Measurements from ENCODE around the gene FBXW5.

DNA sequence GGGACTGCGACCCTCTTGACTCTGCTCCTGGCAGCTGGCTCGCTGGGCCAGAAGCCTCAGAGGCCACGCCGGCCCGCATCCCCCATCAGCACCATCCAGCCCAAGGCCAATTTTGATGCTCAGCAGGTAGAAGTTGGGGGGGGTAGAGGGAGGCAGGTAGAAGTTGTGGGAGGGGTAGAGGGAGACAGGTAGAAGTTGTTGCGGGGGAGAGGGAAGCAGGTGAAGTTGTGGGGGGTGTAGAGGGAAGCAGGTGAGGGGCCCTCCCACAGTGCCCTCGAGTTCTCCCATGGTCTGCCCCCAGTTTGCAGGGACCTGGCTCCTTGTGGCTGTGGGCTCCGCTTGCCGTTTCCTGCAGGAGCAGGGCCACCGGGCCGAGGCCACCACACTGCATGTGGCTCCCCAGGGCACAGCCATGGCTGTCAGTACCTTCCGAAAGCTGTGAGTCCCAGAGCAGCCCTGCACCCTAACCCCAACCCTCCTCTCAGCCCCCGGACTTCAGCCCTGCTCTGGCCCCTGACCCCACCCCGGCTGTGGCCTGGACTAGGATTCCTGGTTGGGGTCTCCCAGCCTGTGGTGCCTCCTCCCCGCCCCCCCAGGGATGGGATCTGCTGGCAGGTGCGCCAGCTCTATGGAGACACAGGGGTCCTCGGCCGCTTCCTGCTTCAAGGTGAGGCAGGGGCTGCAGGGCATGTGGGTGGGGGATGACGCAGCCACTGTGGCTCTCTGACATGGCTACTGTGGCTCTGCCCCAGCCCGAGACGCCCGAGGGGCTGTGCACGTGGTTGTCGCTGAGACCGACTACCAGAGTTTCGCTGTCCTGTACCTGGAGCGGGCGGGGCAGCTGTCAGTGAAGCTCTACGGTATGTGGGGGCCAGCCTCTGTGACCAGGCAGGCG is 1.0 kb upstream of the FBXW5 start:
- TF ChIP-seq, protein P1, sequence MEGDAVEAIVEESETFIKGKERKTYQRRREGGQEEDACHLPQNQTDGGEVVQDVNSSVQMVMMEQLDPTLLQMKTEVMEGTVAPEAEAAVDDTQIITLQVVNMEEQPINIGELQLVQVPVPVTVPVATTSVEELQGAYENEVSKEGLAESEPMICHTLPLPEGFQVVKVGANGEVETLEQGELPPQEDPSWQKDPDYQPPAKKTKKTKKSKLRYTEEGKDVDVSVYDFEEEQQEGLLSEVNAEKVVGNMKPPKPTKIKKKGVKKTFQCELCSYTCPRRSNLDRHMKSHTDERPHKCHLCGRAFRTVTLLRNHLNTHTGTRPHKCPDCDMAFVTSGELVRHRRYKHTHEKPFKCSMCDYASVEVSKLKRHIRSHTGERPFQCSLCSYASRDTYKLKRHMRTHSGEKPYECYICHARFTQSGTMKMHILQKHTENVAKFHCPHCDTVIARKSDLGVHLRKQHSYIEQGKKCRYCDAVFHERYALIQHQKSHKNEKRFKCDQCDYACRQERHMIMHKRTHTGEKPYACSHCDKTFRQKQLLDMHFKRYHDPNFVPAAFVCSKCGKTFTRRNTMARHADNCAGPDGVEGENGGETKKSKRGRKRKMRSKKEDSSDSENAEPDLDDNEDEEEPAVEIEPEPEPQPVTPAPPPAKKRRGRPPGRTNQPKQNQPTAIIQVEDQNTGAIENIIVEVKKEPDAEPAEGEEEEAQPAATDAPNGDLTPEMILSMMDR (conservative IDR thresholded peaks at IDR 0.05; ENCODE audit: low read length): no peak
- no peak for TF ChIP-seq EZH2phosphoT487 (IDR thresholded peaks at IDR 0.05; ENCODE audit: borderline replicate concordance, low read depth, low read length)
